Loucy (cell line): ENCODE results near the gene GPR137C.

ENCODE experiments used
- H2AFZ ChIP-seq: fragments of 200-600 bp; sonication (generic); 2 replicates; pipeline ENCODE4 v1.6.0; 2016; ENCODE audit warnings: antibody characterized with exemption, mild to moderate bottlenecking, low read length, moderate library complexity
- H3F3A ChIP-seq: fragments of 200-600 bp; 2 replicates; pipeline ENCODE4 v1.6.0; 2016; ENCODE audit warnings: antibody characterized with exemption, low read depth, mild to moderate bottlenecking
- H3K27me3 ChIP-seq: fragments of 200-600 bp; sonication (generic); 2 replicates; pipeline ENCODE4 v1.6.1; 2014; ENCODE audit warnings: low read length, mild to moderate bottlenecking; ENCODE audit not compliant: insufficient read depth, poor library complexity, severe bottlenecking
- H3K36me3 ChIP-seq: fragments of 200-600 bp; sonication (generic); 2 replicates; pipeline ENCODE4 v1.6.1; 2016; ENCODE audit warnings: low read length; ENCODE audit not compliant: insufficient read depth
- H3K4me1 ChIP-seq: fragments of 200-600 bp; sonication (generic); 2 replicates; pipeline ENCODE4 v1.5.1; 2014; ENCODE audit warnings: low read length, mild to moderate bottlenecking; ENCODE audit not compliant: insufficient read depth, poor library complexity, severe bottlenecking
- H3K4me2 ChIP-seq: fragments of 200-600 bp; sonication (generic); 2 replicates; pipeline ENCODE4 v1.6.0; 2014; ENCODE audit warnings: antibody characterized with exemption, low read length, low read depth, mild to moderate bottlenecking; ENCODE audit not compliant: poor library complexity, severe bottlenecking
- H3K4me3 ChIP-seq: fragments of 200-600 bp; sonication (generic); 2 replicates; pipeline ENCODE4 v1.5.1; 2014; ENCODE audit warnings: low read length, mild to moderate bottlenecking, mixed read lengths; ENCODE audit not compliant: poor library complexity, severe bottlenecking
- H3K79me2 ChIP-seq: fragments of 200-600 bp; sonication (generic); 2 replicates; pipeline ENCODE4 v1.6.1; 2014; ENCODE audit warnings: low read length; ENCODE audit not compliant: insufficient read depth
- H3K9ac ChIP-seq: fragments of 200-600 bp; sonication (generic); 2 replicates; pipeline ENCODE4 v1.6.0; 2014; ENCODE audit warnings: mild to moderate bottlenecking, low read depth, low read length, moderate library complexity; ENCODE audit not compliant: poor library complexity, severe bottlenecking
- H3K9me2 ChIP-seq: fragments of 200-600 bp; sonication (generic); replicated peaks from 2 replicates; pipeline ENCODE4 v1.6.1; 2016; ENCODE audit warnings: low read depth, low read length, mixed read lengths
- H3K9me3 ChIP-seq: fragments of 200-600 bp; sonication (generic); 2 replicates; pipeline ENCODE4 v1.6.1; 2014; ENCODE audit warnings: mild to moderate bottlenecking, antibody characterized with exemption, low read length, low read depth; ENCODE audit not compliant: insufficient read depth
- H4K20me1 ChIP-seq: fragments of 200-600 bp; sonication (generic); 2 replicates; pipeline ENCODE4 v1.6.0; 2014; ENCODE audit warnings: antibody characterized with exemption, low read length, mild to moderate bottlenecking; ENCODE audit not compliant: insufficient read depth, poor library complexity, severe bottlenecking
- EZH2phosphoT487 ChIP-seq: fragments of 200-600 bp; IDR thresholded peaks from 2 replicates; pipeline ENCODE4 v1.6.1; 2018; ENCODE audit warnings: antibody characterized with exemption, mild to moderate bottlenecking, moderate library complexity, borderline replicate concordance
- TF ChIP-seq, protein P1 (sequence below): fragments of 200-600 bp; sonication (generic); conservative IDR thresholded peaks from 2 replicates; pipeline ENCODE4 v1.5.1; 2014; ENCODE audit warnings: mild to moderate bottlenecking, antibody characterized with exemption, low read length

GPR137C gene

GRCh38 chr14:52619687-52620086 is 67.1 kb downstream of the GPR137C start:
- TF ChIP-seq EZH2phosphoT487, result no peak
- TF ChIP-seq, protein P1, sequence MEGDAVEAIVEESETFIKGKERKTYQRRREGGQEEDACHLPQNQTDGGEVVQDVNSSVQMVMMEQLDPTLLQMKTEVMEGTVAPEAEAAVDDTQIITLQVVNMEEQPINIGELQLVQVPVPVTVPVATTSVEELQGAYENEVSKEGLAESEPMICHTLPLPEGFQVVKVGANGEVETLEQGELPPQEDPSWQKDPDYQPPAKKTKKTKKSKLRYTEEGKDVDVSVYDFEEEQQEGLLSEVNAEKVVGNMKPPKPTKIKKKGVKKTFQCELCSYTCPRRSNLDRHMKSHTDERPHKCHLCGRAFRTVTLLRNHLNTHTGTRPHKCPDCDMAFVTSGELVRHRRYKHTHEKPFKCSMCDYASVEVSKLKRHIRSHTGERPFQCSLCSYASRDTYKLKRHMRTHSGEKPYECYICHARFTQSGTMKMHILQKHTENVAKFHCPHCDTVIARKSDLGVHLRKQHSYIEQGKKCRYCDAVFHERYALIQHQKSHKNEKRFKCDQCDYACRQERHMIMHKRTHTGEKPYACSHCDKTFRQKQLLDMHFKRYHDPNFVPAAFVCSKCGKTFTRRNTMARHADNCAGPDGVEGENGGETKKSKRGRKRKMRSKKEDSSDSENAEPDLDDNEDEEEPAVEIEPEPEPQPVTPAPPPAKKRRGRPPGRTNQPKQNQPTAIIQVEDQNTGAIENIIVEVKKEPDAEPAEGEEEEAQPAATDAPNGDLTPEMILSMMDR, result no peak
- Histone ChIP-seq H3K4me2 (no peak overlapping the region), H3K4me1 (no peaks in the 10 kb centered on the region), H2AFZ (no peak overlapping the region), H4K20me1 (no peaks in the 10 kb centered on the region), H3K36me3 (no peaks in the 10 kb centered on the region), H3K4me3 (no peak overlapping the region), H3K79me2 (no peaks in the 10 kb centered on the region), H3K9me2 (no peaks in the 10 kb centered on the region), H3K27me3 (no peaks in the 10 kb centered on the region), H3F3A (no peaks in the 10 kb centered on the region), H3K9ac (no peak overlapping the region), H3K9me3 (no peaks in the 10 kb centered on the region)

- Histone ChIP-seq H3K36me3 (peaks cover 44% of the 10 kb centered on the region), H3K4me3 (no peak overlapping the region), H3K9me2 (no peaks in the 10 kb centered on the region), H2AFZ (no peak overlapping the region), H3K79me2 (no peaks in the 10 kb centered on the region), H3K9ac (no peak overlapping the region), H4K20me1 (no peaks in the 10 kb centered on the region), H3K4me1 (no peaks in the 10 kb centered on the region), H3F3A (no peaks in the 10 kb centered on the region; the same call in 1 of the 2 replicates), H3K9me3 (peaks cover 4% of the 10 kb centered on the region; the same call in 1 of the 2 replicates), H3K4me2 (no peak overlapping the region), H3K27me3 (no peaks in the 10 kb centered on the region)
- TF ChIP-seq EZH2phosphoT487, result no peak
- TF ChIP-seq, protein P1, result no peak
Measured at GRCh38 chr14:52640137-52640536, 87.5 kb downstream of the GPR137C start.

- Histone ChIP-seq H4K20me1 (no peaks in the 10 kb centered on the region), H3K27me3 (no peaks in the 10 kb centered on the region), H3K4me3 (no peak overlapping the region), H3K36me3 (peaks cover 60% of the 10 kb centered on the region), H3K9me2 (no peaks in the 10 kb centered on the region), H3K9me3 (peaks cover 4% of the 10 kb centered on the region; the same call in 1 of the 2 replicates), H3K4me1 (no peaks in the 10 kb centered on the region), H3K4me2 (no peak overlapping the region), H3K9ac (no peak overlapping the region), H3F3A (no peaks in the 10 kb centered on the region; the same call in 1 of the 2 replicates), H2AFZ (no peak overlapping the region), H3K79me2 (no peaks in the 10 kb centered on the region)
- no peak for TF ChIP-seq EZH2phosphoT487
- TF ChIP-seq, protein P1, result no peak
Measured at GRCh38 chr14:52641745-52642144, 89.1 kb downstream of the GPR137C start.
